Thoracic aorta (tissue), 2 donors: ENCODE data around the gene IL13. TPM values are rescaled to one million over a fixed set of nuclear protein-coding genes. Genes with fewer than 3 reads are reported as not detected.
"Not testable (repeated sequence)": the region's sequence is repeated elsewhere in the genome, so short reads cannot be mapped to it uniquely, and the experiment has no call there.

Experiments used
- ATAC-seq: fragments of 150-250 bp; one replicate; pipeline ENCODE4 v1.8.0; 2017; ENCODE audit warnings: low read depth; ENCODE audit not compliant: insufficient number of reproducible peaks, low FRiP score
- DNase-seq: peaks from one replicate; pipeline ENCODE4 v3.0.0-alpha.2; 2020; ENCODE audit warnings: low spot score
- H3K27ac ChIP-seq, 2 donors: fragments of 200-600 bp; sonication (generic); 1 replicate in 1 of 2; 2 replicates in 1 of 2; pipeline ENCODE4 v1.5.1; 2016; ENCODE audit warnings: mild to moderate bottlenecking in 2 of 2, moderate library complexity in 2 of 2
- H3K27me3 ChIP-seq: fragments of 200-600 bp; sonication (generic); replicated peaks from 2 replicates; pipeline ENCODE4 v1.6.0; 2016; ENCODE audit warnings: mild to moderate bottlenecking; ENCODE audit not compliant: insufficient read depth
- H3K36me3 ChIP-seq: fragments of 200-600 bp; sonication (generic); one replicate; pipeline ENCODE4 v1.5.1; 2016
- H3K4me1 ChIP-seq, 2 donors: fragments of 200-600 bp; sonication (generic); 1 replicate in 1 of 2; 2 replicates in 1 of 2; pipeline versions ENCODE4 v1.5.1 to v1.6.0; 2016; ENCODE audit warnings: low read depth in 2 of 2, mild to moderate bottlenecking in 1 of 2; ENCODE audit not compliant: control insufficient read depth in 1 of 2
- H3K4me3 ChIP-seq: fragments of 200-600 bp; sonication (generic); 2 replicates; pipeline ENCODE4 v1.5.1; 2016; ENCODE audit warnings: mild to moderate bottlenecking
- H3K9me3 ChIP-seq: fragments of 200-600 bp; sonication (generic); 2 replicates; pipeline ENCODE4 v1.5.1; 2016
- CTCF ChIP-seq: fragments of 200-600 bp; sonication (generic); IDR thresholded peaks from one replicate; pipeline ENCODE4 v1.5.1; 2019; ENCODE audit warnings: antibody characterized with exemption
- total RNA-seq, 2 donors: library from RNA; depleted of rRNA; stranded (reverse); fragments of >200 nt; gene quantifications; one replicate each; pipeline versions ENCODE4 v1.1.0 to v1.2.3, GENCODE V29; 2016

IL13 gene
- total RNA-seq, 2 donors from 2014 or later, result 2.8 TPM; not detected in 1

- DNase-seq, result no peak
- no peak for ATAC-seq
- no peak overlapping the region for H3K27ac ChIP-seq
- H3K4me3 ChIP-seq, result no peak overlapping the region
- no peaks in the 10 kb centered on the region for H3K9me3 ChIP-seq
- no peaks in the 10 kb centered on the region for H3K36me3 ChIP-seq
- no peaks in the 10 kb centered on the region for H3K4me1 ChIP-seq
- no peaks in the 10 kb centered on the region for H3K27me3 ChIP-seq
- TF ChIP-seq CTCF, result no peak
Observed at GRCh38 chr5:132687995-132688394, 30.0 kb downstream of the IL13 start.

- Histone ChIP-seq H3K4me1 (no peaks in the 10 kb centered on the region), H3K4me3 (no peak overlapping the region), H3K27me3 (no peaks in the 10 kb centered on the region), H3K9me3 (no peaks in the 10 kb centered on the region), H3K27ac (no peak overlapping the region), H3K36me3 (no peaks in the 10 kb centered on the region)
- DNase-seq (no peak), ATAC-seq (no peak)
- TF ChIP-seq CTCF, result no peak
Observed at GRCh38 chr5:132688536-132689339, 30.8 kb downstream of the IL13 start.

- Histone ChIP-seq H3K4me1 (no peaks in the 10 kb centered on the region), H3K27me3 (no peaks in the 10 kb centered on the region), H3K4me3 (no peak overlapping the region), H3K36me3 (no peaks in the 10 kb centered on the region), H3K27ac (no peak overlapping the region), H3K9me3 (no peaks in the 10 kb centered on the region)
- no peak for DNase-seq
- no peak for ATAC-seq
- TF ChIP-seq CTCF, result no peak
Observed at GRCh38 chr5:132689513-132689912, 31.5 kb downstream of the IL13 start.

- Histone ChIP-seq H3K9me3 (no peaks in the 10 kb centered on the region), H3K27me3 (no peaks in the 10 kb centered on the region), H3K36me3 (no peaks in the 10 kb centered on the region), H3K27ac (no peak overlapping the region), H3K4me1 (no peaks in the 10 kb centered on the region), H3K4me3 (no peak overlapping the region)
- no peak for TF ChIP-seq CTCF
- no peak for ATAC-seq
- DNase-seq, result no peak
Observed at GRCh38 chr5:132690156-132690555, 32.2 kb downstream of the IL13 start.

- H3K27ac ChIP-seq, H3K27me3 ChIP-seq: not testable (repeated sequence)
Observed at GRCh38 chr5:132691755-132692631, 34.0 kb downstream of the IL13 start.

More at GRCh38 chr5:132691755-132692631, 34.0 kb downstream of the IL13 start:
- not testable (repeated sequence) for H3K9me3 ChIP-seq, H3K36me3 ChIP-seq, DNase-seq, H3K4me1 ChIP-seq, H3K4me3 ChIP-seq, ATAC-seq
